SK-N-SH (cell line): Measurements from ENCODE around the gene SLC30A5. TPM values are rescaled to one million over a fixed set of nuclear protein-coding genes. Genes with fewer than 3 reads are reported as not detected.

ENCODE experiments used
- CTCF ChIA-PET: fragments of 300-600, 350-600 bp; formaldehyde crosslinking; extraction: SDS; loops from one replicate; lab custom pipeline; 2021; lab: Yijun Ruan, JAX
- POLR2A ChIA-PET: fragments of 350-600 bp; sonication (Branson Sonifier 250); formaldehyde crosslinking; extraction: SDS; loops from one replicate; lab custom pipeline; 2020; ENCODE audit warnings: antibody characterized with exemption, inconsistent platforms; lab: Yijun Ruan, JAX
- DNase-seq: peaks from one replicate; pipeline ENCODE4 v3.0.0; 2012
- H2AFZ ChIP-seq: fragments of 200-600 bp; sonication (generic); 2 replicates; pipeline ENCODE4 v1.8.1; 2016; ENCODE audit warnings: antibody characterized with exemption, mild to moderate bottlenecking, low read depth
- H3F3A ChIP-seq: fragments of 200-600 bp; sonication (generic); replicated peaks from 2 replicates; pipeline ENCODE3; 2016; ENCODE audit warnings: antibody characterized with exemption, mild to moderate bottlenecking; ENCODE audit not compliant: insufficient read depth
- H3K27ac ChIP-seq, 2 experiments: fragments of 200-500 bp in 1 of 2; fragments of 200-600 bp in 1 of 2; sonication (Bioruptor generic) in 1 of 2; sonication (generic), shearing (Covaris generic) in 1 of 2; 2 replicates each; pipeline versions ENCODE4 v1.5.1 to v1.6.1; 2014 to 2016; ENCODE audit warnings: low read depth in 2 of 2, inconsistent platforms in 1 of 2, low read length in 1 of 2, mild to moderate bottlenecking in 1 of 2, mixed read lengths in 1 of 2
- H3K27me3 ChIP-seq: fragments of 200-600 bp; sonication (generic), shearing (Covaris generic); 2 replicates; pipeline ENCODE4 v1.6.1; 2016; ENCODE audit warnings: mixed run types; ENCODE audit not compliant: insufficient read depth
- H3K36me3 ChIP-seq, 2 experiments: fragments of 200-500 bp in 1 of 2; fragments of 200-600 bp in 1 of 2; sonication (Bioruptor generic) in 1 of 2; sonication (generic) in 1 of 2; replicated peaks in 1 of 2; 2 replicates each; pipeline versions ENCODE3 to v1.5.1; 2014 to 2016; ENCODE audit warnings: low read length in 1 of 2, mild to moderate bottlenecking in 1 of 2; ENCODE audit not compliant: insufficient read depth in 2 of 2, control insufficient read depth in 1 of 2
- H3K4me1 ChIP-seq, 2 experiments: fragments of 200-500 bp in 1 of 2; fragments of 200-600 bp in 1 of 2; sonication (Bioruptor generic) in 1 of 2; sonication (generic), shearing (Covaris generic) in 1 of 2; 2 replicates each; pipeline versions ENCODE4 v1.5.1 to v1.6.1; 2014 to 2016; ENCODE audit warnings: low read depth in 1 of 2, low read length in 1 of 2, mixed run types in 1 of 2; ENCODE audit not compliant: insufficient read depth in 2 of 2, control insufficient read depth in 1 of 2
- H3K4me2 ChIP-seq: fragments of 200-600 bp; sonication (generic), shearing (Covaris generic); 2 replicates; pipeline ENCODE4 v1.6.1; 2017; ENCODE audit warnings: mixed run types
- H3K4me3 ChIP-seq, 2 experiments: fragments of 200-500 bp in 1 of 2; fragments of 200-600 bp in 1 of 2; sonication (Bioruptor generic) in 1 of 2; sonication (generic), shearing (Covaris generic) in 1 of 2; 2 replicates each; pipeline versions ENCODE4 v1.5.1 to v1.8.1; 2014 to 2016; ENCODE audit warnings: low read depth in 2 of 2, inconsistent platforms in 1 of 2, low read length in 1 of 2, mild to moderate bottlenecking in 1 of 2, mixed read lengths in 1 of 2, moderate library complexity in 1 of 2
- H3K79me2 ChIP-seq: fragments of 200-600 bp; sonication (generic); 2 replicates; pipeline ENCODE4 v1.8.1; 2017; ENCODE audit warnings: mild to moderate bottlenecking; ENCODE audit not compliant: insufficient read depth
- H3K9ac ChIP-seq: fragments of 200-600 bp; sonication (generic); 2 replicates; pipeline ENCODE4 v1.6.1; 2017; ENCODE audit warnings: mixed run types
- H3K9me2 ChIP-seq: fragments of 200-600 bp; sonication (generic); 2 replicates; pipeline ENCODE4 v1.6.1; 2017; ENCODE audit warnings: mixed run types
- H3K9me3 ChIP-seq: fragments of 200-600 bp; sonication (generic); 2 replicates; pipeline ENCODE4 v1.6.1; 2017; ENCODE audit warnings: mixed run types, mild to moderate bottlenecking, moderate library complexity
- H4K20me1 ChIP-seq: fragments of 200-600 bp; sonication (generic); 2 replicates; pipeline ENCODE4 v1.6.1; 2017; ENCODE audit warnings: mild to moderate bottlenecking, mixed run types; ENCODE audit not compliant: insufficient read depth
- ELF1 ChIP-seq: IDR thresholded peaks from 2 replicates; pipeline ENCODE4 v1.4.0; 2012
- MAX ChIP-seq: IDR thresholded peaks from 2 replicates; pipeline ENCODE4 v1.4.0; 2012; ENCODE audit warnings: low read depth
- MXI1 ChIP-seq: IDR thresholded peaks from 2 replicates; pipeline ENCODE4 v1.6.1; 2012; ENCODE audit warnings: mild to moderate bottlenecking, low read depth, low read length, improper control_type of control experiment
- NFIC ChIP-seq: IDR thresholded peaks from 2 replicates; pipeline ENCODE4 v1.4.0; 2012; ENCODE audit warnings: borderline replicate concordance
- POLR2AphosphoS5 ChIP-seq: IDR thresholded peaks from 2 replicates; pipeline ENCODE4 v1.6.1; 2012; ENCODE audit warnings: low read depth, low read length
- RFX5 ChIP-seq: IDR thresholded peaks from 2 replicates; pipeline ENCODE4 v1.6.1; 2012; ENCODE audit warnings: mild to moderate bottlenecking, improper control_type of control experiment, low read length
- RXRA ChIP-seq: IDR thresholded peaks from 2 replicates; pipeline ENCODE4 v1.4.0; 2012; ENCODE audit warnings: low read depth, mild to moderate bottlenecking, borderline replicate concordance
- SMC3 ChIP-seq: IDR thresholded peaks from 2 replicates; pipeline ENCODE4 v1.6.1; 2012; ENCODE audit warnings: low read depth, low read length, improper control_type of control experiment
- TAF1 ChIP-seq: IDR thresholded peaks from 2 replicates; pipeline ENCODE4 v1.6.1; 2012; ENCODE audit warnings: low read depth, mild to moderate bottlenecking, low read length, moderate library complexity, borderline replicate concordance
- polyA plus RNA-seq, 3 experiments: library from polyadenylated mRNA; depleted of rRNA; stranded (reverse); fragments of >200 nt; gene quantifications; 2 replicates each; pipeline ENCODE4 v1.2.3, GENCODE V29; 2012
- TF ChIP-seq, protein P1 (sequence below): fragments of 150-350 bp; IDR thresholded peaks from 2 replicates; pipeline ENCODE4 v1.6.1; 2017; ENCODE audit warnings: antibody characterized with exemption, low read length, low read depth, borderline replicate concordance
- TF ChIP-seq, protein P2 (sequence below): IDR thresholded peaks from 2 replicates; pipeline ENCODE4 v1.6.1; 2012; ENCODE audit warnings: mild to moderate bottlenecking, low read depth, low read length, moderate library complexity
- TF ChIP-seq, protein P3 (sequence below): IDR thresholded peaks from 2 replicates; pipeline ENCODE4; 2012

SLC30A5 gene
- polyA plus RNA-seq, 1 of the 3 experiments (the other 2 are of a cell fraction): 28.5 TPM

GRCh38 chr5:69130241-69130640 is 36.4 kb downstream of the SLC30A5 start (continued):
- TF ChIP-seq NFIC: no peak

GRCh38 chr5:69131304-69131703 is 37.5 kb downstream of the SLC30A5 start:
- POLR2A ChIA-PET: no interaction called here
- no peak for DNase-seq
- no peak overlapping the region for H3K4me3 ChIP-seq
- no peaks in the 10 kb centered on the region for H3K4me1 ChIP-seq
- H3K36me3 ChIP-seq: peaks cover 32 to 41% of the 10 kb centered on the region in 2 experiments
- H3K9me2 ChIP-seq: no peaks in the 10 kb centered on the region
- no peak for TF ChIP-seq TAF1
- no peak for TF ChIP-seq MAX
- no peak for TF ChIP-seq MXI1
- TF ChIP-seq, protein P1, sequence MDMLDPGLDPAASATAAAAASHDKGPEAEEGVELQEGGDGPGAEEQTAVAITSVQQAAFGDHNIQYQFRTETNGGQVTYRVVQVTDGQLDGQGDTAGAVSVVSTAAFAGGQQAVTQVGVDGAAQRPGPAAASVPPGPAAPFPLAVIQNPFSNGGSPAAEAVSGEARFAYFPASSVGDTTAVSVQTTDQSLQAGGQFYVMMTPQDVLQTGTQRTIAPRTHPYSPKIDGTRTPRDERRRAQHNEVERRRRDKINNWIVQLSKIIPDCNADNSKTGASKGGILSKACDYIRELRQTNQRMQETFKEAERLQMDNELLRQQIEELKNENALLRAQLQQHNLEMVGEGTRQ: no peak
- no peak for TF ChIP-seq RFX5
- no peak for TF ChIP-seq SMC3
- no peak for TF ChIP-seq POLR2AphosphoS5
- no peak for TF ChIP-seq RXRA
- TF ChIP-seq, protein P2, sequence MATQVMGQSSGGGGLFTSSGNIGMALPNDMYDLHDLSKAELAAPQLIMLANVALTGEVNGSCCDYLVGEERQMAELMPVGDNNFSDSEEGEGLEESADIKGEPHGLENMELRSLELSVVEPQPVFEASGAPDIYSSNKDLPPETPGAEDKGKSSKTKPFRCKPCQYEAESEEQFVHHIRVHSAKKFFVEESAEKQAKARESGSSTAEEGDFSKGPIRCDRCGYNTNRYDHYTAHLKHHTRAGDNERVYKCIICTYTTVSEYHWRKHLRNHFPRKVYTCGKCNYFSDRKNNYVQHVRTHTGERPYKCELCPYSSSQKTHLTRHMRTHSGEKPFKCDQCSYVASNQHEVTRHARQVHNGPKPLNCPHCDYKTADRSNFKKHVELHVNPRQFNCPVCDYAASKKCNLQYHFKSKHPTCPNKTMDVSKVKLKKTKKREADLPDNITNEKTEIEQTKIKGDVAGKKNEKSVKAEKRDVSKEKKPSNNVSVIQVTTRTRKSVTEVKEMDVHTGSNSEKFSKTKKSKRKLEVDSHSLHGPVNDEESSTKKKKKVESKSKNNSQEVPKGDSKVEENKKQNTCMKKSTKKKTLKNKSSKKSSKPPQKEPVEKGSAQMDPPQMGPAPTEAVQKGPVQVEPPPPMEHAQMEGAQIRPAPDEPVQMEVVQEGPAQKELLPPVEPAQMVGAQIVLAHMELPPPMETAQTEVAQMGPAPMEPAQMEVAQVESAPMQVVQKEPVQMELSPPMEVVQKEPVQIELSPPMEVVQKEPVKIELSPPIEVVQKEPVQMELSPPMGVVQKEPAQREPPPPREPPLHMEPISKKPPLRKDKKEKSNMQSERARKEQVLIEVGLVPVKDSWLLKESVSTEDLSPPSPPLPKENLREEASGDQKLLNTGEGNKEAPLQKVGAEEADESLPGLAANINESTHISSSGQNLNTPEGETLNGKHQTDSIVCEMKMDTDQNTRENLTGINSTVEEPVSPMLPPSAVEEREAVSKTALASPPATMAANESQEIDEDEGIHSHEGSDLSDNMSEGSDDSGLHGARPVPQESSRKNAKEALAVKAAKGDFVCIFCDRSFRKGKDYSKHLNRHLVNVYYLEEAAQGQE: no peak
- TF ChIP-seq, protein P3, sequence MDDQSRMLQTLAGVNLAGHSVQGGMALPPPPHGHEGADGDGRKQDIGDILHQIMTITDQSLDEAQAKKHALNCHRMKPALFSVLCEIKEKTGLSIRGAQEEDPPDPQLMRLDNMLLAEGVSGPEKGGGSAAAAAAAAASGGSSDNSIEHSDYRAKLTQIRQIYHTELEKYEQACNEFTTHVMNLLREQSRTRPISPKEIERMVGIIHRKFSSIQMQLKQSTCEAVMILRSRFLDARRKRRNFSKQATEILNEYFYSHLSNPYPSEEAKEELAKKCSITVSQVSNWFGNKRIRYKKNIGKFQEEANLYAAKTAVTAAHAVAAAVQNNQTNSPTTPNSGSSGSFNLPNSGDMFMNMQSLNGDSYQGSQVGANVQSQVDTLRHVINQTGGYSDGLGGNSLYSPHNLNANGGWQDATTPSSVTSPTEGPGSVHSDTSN: no peak
- no peak for TF ChIP-seq ELF1
- no peak overlapping the region for H3K4me2 ChIP-seq
- no peak overlapping the region for H2AFZ ChIP-seq
- no peaks in the 10 kb centered on the region for H3K27me3 ChIP-seq
- no peaks in the 10 kb centered on the region for H4K20me1 ChIP-seq
- H3K9me3 ChIP-seq: no peaks in the 10 kb centered on the region
- CTCF ChIA-PET: no interaction called here
- H3K9ac ChIP-seq: no peak overlapping the region
- peaks cover 29% of the 10 kb centered on the region for H3F3A ChIP-seq
- peaks cover 4% of the 10 kb centered on the region; the same call in 1 of the 2 replicates for H3K79me2 ChIP-seq
- H3K27ac ChIP-seq: no peak overlapping the region
